HG03469 (cell line): ENCODE measurements around the gene ZNF594.
"Not testable (repeated sequence)": the region's sequence is repeated elsewhere in the genome, so short reads cannot be mapped to it uniquely, and the experiment has no call there.

Source experiments
- ATAC-seq: cut with Tn5 transposase; IDR thresholded peaks from one replicate; pipeline ENCODE4 v1.9.1; 2021; ENCODE audit warnings: mild to moderate bottlenecking, moderate library complexity, moderate number of reproducible peaks; ENCODE audit not compliant: unreplicated experiment

Gene ZNF594

GRCh38 chr17:5137511-5138197 lies 54.0 kb downstream of the ZNF594 start:
- not testable (repeated sequence) for ATAC-seq

DNA sequence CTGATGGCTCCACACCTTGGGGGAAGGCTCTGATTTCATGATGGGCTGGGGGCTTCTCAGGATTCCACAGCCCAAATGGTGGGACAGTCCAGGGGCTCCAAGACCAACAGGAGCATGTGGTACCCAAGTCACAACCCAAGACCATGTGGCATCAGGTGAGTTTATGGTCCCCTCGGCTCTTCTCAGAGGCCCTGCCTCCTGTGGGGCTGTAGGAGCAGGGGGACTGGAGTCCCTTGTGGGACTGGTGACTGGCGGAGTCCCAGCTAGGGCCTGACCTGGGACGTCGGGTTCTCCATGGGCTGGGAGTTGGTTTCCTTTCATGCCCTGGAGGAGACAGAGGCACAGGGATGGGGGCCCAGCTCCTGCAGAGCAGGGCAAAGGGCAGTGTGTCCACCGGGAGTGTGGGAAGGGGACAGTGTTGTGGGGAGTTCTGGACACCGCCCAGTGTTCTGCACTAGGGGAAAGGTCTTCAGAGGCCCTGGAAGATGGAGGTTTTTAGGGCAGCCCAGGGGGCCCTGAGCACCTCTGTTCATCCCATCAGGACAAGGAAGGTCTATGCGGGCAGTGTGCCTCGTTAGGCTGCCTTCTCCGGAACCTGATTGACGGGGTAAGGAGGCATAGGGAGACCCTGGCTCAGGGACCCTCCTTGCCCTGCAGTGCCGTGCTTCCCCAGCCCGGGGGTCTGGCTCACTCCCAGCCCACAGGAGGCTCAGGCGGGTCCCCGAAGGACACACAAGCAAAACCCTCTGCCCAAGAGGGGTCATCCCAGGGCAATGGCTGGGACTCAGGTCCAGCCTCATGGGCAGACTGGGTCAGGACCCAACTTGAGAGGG lies 54.9 kb downstream of the ZNF594 start:
- not testable (repeated sequence) for ATAC-seq

DNA sequence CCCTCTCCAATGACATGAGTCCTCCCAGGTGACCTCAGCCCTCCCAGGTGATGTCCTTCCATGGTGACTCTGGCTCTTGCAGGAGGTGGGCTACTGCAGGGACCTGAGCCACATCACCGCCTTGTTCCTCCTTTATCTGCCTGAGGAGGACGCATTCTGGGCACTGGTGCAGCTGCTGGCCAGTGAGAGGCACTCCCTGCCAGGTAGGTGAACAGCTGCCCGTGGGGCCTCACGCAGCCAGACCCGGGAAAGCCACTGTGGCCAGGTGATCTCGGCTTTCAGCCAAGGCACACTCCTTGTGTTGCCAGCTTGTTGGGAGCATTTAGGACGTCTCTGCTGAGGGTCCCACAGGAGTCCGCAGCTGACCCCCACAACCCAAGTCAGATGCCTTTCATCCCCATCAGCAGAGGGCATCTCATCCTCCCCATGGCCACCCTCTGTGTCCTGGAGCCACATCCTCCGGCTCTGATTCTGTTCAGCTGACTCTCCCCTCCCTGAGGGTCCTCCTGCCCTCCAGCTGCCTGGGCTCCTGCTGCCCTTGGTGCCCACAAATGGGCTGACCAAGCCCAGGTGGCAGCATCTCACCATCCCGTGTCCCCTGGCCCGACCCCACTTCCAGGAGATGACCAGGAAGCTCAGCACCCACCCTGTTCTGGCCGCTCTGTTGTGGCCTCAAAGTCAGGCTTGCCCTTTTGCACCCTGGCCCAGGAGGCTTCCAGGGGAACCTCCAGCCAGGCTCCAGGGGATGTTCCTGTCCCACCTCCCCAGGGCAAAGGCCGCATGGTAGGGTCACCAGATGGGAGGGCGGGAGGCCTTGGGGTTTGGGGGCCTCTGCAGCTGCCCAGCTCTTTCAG lies 55.7 kb downstream of the ZNF594 start:
- no peak for ATAC-seq

DNA sequence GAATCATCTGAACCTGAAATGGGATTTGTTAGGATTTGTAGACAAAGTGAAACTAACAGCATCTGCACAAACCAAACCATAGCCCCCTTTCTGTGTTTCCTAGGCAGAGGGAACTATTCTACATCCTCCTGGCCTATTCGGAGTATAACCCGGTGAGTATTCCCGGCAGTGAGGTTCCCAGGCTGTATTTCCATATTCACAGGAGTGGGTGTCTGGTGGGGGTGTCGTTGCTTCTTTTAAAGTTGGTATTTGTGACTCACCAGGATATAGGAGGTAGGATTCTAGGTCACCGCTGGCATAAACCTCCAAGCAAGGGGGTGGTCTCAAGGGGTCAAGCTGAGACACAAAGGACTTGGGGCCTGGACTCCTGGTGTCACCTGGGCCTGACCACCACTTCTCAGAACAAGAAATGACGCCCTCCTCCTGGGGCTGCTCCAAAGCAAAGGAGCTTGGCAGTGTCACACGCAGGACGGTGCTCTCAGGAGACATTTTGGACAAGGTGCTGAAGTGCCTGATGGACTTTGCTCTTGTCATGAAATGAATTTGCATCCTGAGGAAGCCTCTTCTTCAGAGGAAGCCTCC lies 56.4 kb downstream of the ZNF594 start:
- ATAC-seq: not testable (repeated sequence)

- ATAC-seq: not testable (repeated sequence)
Measured at GRCh38 chr17:5134571-5134970, 57.1 kb downstream of the ZNF594 start.

DNA sequence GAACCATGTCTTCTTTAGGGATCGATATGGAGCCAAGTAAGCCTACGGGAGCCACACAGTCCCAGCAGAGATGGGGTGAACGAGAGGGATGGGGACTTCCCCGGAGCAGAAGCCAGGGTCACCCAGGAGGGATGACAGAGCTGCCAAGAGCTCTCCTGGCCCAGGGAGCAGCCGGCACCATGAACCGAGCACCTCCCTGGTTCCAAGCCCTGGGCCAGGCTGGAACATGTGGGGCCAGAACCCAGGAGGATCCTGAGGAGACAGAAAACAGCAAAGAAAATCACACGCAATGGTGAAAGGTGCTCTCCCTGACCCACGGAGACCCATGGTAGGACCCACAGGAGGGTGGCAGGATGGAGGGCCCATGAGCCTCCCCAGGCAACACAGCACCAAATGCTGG lies 57.7 kb downstream of the ZNF594 start:
- ATAC-seq: not testable (repeated sequence)

DNA sequence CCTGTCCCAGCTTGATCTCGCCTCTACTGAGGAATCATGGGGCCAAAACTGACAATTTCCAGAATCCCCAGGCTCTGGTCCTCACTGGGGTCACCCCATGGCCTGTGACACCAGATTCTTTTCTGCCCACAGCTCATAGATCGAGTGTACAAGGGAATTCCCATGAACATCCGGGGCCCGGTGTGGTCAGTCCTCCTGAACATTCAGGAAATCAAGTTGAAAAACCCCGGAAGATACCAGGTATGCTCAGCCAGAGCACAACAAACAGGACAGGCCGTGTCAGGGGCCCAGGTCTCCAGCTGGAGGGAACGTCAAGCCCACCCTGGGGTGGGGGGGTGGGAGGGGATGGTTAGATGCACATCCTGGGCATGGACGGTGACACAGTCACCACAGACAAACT lies 58.4 kb downstream of the ZNF594 start:
- ATAC-seq: no peak

GRCh38 chr17:5132503-5133225 lies 59.0 kb downstream of the ZNF594 start:
- ATAC-seq: not testable (repeated sequence)

- ATAC-seq: not testable (repeated sequence)
Measured at GRCh38 chr17:5131799-5132502, 59.7 kb downstream of the ZNF594 start.

GRCh38 chr17:5131146-5131715 lies 60.4 kb downstream of the ZNF594 start:
- ATAC-seq: no peak

DNA sequence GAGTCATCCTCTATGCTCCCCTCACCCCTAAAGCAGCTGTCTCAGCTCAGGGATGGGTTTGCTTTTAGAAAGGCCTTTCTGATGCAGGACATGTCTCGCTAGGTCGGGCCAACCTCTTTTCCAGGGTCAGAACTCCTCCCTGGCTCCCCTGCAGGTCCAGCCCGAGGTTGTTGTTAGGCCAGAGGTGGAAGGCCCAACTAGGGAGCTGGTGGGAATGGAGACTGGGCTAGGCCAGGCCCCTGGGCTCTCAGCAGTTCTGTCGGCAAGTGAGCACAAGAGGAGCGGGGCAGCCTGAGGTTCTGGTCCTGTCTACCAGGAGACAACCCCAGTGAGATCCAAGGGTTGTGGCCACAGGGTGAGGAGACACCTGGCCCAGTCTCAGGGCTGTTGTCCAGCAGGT lies 61.0 kb downstream of the ZNF594 start:
- ATAC-seq: not testable (repeated sequence)

- not testable (repeated sequence) for ATAC-seq
Measured at GRCh38 chr17:5130261-5130660, 61.4 kb downstream of the ZNF594 start.

DNA sequence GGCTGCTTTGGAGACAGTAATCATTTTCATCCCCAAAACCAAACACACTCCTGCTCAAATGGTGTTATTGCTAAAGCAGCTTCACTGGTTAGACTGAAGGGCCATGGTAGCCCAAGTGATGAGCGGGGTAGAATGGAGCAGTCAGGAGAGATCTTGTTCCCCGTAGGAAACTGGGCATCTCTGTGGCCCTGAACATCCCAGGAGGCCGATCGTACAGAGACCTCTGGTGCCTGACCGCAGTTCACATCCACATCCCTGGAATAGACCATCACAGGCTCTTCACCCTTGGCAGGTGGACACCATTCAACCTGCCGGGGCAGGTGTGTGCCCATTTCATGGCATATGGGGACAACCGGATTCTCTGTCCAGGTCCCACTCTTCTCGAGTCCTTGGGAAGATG lies 61.9 kb downstream of the ZNF594 start:
- not testable (repeated sequence) for ATAC-seq
